Tongue (tissue), 2 donors: ENCODE data around the gene MASP1. TPM values are rescaled to one million over a fixed set of nuclear protein-coding genes. Genes with fewer than 3 reads are reported as not detected.
"Not testable (repeated sequence)": the region's sequence is repeated elsewhere in the genome, so short reads cannot be mapped to it uniquely, and the experiment has no call there.

Source experiments
- DNase-seq: peaks from one replicate; pipeline ENCODE4 v3.0.0-alpha.2; 2015
- total RNA-seq: library from RNA; depleted of rRNA; stranded (reverse); fragments of >200 nt; gene quantifications from one replicate; pipeline ENCODE4 v1.2.3, GENCODE V29; 2014

MASP1 gene
- total RNA-seq, 1 donor from 2014 or later = 12.0 TPM

DNA sequence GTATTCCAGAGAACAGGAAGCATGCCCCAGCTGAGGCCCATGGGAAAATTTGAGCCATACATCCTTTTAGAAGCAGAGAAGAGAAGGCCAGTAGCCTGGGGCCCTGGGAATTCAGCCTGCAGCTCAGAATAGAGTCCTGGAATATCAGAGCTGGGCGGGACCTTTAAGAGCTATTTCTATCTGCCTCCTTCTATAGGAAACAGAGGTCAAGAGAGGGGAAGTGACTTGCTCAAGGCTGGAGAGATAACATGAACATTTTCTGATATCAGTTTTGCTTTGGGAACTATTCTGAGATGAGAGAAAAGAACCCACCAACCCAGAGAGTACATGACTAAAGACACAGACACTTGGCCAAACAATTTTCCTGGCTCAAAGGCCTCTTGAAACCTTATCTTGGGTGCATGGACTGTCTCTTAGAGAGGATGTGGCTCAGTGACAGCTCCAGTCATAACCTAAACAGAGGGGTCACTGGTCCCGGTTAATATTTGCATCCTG, 26.0 kb downstream of the MASP1 start:
- DNase-seq = peak; percentile 19

DNA sequence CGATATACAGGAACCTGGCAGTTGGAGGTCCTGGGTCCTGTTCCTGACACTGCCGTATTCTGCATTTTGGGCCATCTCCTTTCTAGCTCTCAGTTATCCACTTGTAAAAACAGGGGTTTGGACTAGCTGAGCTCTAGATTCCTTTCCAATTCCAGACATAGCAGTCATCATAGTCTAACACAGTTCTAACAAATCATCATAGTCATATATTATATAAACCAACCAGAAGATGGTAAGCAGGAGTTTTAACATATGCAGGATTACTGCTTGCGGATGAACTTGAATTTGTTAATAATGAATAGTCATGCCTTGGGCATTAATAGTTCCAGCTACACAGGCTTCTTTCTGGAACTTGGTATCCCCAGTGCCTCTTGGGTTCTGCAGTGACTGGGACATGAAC, 26.6 kb downstream of the MASP1 start:
- DNase-seq = no peak

DNA sequence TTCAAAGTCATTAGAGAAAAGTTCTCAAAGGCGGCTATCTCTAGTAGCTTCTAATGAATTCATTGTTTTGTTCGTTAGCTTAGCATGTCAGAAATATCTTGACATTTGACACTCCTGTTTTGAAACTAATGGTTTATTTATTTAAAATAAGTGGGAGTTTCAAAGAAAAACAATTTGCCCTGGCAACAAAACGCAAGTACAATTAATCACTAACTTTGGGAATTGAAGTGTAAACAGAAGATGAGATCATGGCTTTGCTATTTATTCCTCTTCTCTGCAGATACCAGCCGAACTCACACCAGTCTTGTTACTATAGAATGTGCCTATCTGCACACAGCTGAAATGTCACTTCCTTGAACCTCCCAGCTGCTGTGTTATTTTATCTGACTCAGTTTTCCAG, 27.5 kb downstream of the MASP1 start:
- no peak for DNase-seq

DNA sequence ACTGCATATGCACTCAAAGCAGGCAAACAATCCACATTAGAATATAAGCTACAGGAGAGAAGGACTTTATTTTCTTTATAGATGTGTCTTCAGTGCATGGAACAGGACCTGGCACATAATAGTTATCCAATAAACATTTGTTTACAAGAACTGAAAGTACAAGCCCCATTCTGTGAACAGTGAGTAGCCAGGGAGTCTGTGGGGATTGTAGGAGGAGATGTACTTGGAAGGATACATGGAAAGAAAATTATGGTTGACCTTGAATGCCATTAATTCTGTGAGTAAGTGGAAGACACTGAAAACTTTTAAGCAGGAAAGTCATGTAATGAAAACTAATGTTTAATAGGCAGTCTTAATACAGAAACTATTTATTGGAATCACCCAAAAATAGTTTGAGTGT, 28.3 kb downstream of the MASP1 start:
- DNase-seq = peak; percentile 33

DNA sequence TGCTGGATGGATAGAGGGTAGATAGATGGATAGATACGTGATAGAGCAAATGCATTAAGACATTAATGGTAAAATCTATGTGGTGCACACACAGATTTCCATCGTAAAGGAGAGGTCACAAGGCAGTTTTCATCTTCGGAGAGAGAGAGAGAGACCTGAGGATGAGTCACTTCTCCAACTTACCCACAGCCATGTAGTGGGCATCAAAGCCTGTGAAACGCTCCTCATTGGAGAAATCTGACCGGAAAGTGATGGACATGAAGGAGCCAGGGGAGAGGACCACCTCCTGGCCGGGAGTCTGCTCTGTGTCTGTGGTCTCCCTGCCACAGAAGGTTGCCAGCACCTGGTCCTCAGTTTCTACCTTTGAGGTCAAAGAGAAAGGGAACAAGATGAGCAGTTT, 29.2 kb downstream of the MASP1 start:
- no peak for DNase-seq

DNA sequence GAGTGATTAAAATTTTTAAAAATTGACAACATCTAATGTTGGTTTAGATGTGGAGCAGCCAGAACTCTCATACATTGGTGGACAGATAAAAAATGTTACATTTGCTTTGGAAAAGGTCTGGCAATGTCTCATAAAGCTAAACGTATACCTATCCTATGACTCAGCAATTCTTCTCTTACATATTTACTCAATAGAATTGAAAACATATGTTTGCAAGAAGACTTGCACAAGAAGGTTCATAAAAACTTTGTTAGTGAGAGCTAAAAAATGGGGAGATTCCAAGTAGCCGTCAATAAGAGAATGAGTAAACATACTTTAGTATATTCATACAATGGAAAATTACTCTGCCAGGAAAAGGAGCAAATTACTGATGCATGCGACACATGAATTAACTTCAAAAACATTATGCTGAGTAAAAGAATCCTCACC, 30.0 kb downstream of the MASP1 start:
- DNase-seq = no peak

DNA sequence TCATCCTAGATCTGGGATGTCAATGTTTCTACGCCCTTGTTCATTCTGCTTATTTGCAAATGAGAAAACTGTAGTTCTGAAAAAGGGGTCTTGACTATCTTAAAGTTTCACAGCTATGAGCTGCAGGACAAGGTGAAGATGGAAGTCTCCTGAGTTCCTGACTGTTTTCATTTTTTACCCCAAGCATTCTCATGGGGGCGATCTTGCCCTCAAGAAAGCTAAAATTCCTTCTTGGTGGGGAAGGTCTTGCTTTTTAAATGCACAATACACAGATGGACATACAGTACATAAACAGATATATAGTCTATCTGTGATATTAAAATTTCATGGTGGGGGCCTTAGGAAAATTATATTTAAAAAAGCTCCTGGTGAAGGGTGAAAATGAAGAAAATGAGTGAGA, 32.4 kb downstream of the MASP1 start:
- DNase-seq = no peak

DNA sequence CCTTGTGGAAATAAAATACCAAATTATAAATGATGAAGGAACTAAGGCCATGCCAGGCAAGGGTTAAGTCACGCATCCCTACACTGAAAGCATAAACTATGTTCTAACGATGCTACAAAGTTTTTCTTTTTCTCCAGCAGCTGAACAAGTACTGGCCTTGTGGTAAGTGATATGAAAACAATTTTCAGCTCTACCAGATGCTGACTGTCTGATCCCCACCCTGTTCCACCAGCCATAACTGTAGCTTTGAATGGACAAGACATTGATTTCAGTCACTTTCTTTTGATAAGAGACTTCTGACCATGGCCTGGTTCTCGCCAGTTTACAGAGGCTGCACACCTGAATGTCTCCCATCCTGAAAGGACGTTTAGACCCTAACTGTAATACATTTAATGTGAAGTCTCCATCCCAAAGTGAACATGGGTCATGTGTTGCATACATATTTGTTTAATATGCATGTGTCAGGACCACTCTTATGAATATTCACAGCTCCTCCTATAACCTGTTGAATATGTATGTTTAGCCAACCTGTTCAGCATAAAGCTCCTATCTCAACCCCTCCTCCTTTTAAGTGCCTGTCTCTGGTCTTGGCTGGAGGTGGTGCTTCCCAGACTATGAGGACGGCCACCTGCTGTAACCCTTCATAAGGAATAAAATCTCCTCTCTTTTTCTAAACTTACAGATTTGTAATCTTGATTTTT, 33.4 kb downstream of the MASP1 start:
- no peak for DNase-seq

DNA sequence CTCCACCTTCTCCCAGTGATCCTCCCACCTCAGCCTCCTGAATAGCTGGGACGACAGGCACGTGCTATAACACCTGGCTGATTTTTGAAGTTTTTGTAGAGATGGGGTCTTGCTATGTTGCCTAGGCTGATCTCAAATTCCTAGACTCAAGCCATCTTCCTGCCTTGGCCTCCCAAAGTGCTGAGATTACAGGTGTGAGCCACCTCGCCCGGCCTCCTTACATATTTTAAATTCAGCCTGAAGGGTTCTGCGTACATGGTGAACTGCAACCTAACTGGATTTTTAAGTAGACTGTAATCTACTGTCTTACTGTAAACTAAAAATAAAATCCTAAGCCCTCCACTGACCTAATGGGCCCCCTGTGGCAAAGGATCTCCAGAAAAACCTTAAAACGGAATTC, 34.1 kb downstream of the MASP1 start:
- DNase-seq = no peak

DNA sequence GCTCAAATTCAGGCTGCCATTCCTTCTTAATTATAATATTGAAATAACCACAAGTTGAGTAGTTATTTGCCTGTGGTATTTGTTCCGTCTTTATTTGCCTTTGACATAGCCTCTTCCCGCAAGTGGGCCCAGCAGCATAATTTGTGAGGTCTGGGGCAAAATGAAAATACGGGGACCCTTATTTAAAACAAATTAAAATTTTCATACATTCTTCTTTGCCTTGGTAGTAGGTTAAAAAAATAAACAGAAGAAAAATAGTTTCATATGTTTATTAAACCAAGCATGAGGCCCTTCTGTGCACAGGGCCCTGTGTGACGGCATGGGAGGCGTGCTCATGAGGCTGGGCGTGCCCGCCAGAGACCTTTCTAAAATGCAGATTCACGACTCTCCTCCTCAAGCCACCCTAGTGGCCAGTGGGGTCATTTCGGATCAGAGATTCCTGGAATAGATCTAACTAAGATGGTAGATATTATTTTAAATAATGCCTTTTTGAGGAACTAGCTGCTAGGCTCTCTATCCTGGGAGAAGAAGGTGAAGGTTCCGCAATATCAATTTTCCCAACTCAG, 35.4 kb downstream of the MASP1 start:
- no peak for DNase-seq

DNA sequence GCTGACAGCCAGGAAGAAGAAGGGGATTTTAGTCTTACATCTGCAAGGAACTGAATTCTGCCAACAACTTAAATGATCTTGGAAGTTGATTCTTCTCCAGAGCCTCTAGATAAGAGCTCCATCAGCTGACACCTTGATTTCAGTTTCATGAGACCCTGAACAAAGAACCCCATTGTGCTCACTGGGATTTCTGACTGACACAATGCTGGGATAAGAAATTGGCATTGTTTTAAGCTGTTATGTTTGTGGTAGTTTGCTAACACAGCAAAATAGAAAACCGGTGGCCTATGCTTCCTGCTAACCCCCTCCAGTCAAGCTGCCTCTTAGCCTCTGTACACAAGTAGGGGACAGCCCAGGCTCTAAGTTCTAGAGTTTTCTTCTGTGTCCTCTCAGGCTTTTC, 36.2 kb downstream of the MASP1 start:
- no peak for DNase-seq

DNA sequence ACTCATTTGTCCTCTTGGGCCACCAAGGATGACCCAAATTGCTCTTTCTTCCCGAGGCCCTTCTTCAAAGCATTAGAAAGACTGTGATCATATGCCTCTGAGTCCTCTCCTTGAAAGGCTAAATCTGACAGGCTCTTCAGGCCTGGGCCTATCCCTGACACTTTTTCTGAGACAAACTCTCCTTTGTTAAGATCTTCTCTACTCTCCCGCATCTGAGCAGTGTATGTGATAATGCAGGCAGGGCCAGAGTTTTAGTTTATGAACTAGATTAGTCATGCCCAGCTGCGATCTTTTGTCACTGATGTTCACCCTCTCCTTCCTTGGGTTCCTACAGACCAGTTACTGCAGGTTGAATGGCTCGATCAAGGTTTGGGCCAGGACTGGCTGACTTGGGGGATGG, 39.2 kb downstream of the MASP1 start:
- no peak for DNase-seq

DNA sequence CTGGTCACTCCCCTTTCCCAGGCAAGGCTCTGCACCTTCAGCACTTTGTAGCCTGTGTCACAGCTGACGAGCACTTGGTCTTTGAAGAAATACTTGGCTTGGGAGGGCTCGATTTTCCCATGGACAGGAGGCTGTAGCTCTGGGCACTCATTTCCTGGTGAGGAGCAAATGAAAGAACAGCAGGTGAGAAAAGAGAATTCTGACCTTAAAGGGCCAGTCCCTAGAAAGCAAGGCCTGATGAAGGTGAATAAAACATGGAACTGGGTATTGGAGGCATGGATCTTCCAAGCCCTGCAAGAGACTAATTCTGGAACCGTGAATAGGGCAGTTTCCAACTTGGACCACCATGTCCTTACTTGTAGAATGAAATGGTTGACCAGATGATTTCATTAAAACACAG, 39.9 kb downstream of the MASP1 start:
- no peak for DNase-seq

DNA sequence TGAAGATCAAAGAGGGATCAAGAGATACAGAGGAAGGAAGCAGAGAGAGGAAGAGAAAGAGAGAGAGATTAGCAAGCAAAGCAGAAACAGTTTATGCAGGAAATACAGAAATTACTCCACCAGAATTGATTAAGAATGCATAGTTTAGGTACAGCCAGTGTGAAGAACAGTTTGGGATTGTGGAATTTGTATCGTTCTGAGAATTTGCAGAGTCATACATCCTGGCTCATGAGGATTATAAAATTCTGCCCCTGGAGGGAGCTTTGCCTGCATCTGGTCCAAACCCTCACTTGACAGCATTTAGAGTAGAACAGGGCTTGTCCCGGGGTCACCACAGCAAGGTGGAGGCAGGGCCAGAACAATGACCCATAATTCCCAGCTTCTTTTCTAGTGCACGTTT, 44.1 kb downstream of the MASP1 start:
- no peak for DNase-seq

DNA sequence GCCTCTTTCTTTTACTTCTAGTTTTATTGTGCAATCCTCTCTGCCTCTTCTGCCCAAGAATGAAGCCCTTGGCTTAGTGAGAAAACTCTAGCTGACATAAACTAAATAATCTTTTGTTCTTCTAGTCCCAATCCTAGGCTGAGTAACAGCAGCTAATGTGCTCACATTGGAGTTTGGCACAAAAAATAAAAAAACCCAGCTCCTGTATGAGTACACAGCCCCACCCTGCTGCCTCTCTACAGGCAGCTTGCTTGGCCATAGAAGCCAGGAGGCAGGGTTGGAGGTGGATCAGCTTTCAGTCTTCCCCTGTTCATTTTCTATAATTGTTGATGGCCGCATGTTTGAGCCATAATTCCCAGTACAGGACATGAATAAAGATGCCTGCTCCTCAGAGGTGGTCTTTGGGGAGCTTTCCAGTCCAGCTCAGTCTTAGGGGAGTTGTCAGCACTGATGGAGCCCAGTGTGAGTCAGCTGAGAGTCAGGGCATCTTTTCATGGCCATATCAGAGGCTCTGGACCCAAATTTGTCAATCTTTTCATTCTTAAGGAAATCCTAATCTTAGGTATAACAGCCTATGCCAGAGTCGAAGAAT, 47.5 kb downstream of the MASP1 start:
- no peak for DNase-seq

DNA sequence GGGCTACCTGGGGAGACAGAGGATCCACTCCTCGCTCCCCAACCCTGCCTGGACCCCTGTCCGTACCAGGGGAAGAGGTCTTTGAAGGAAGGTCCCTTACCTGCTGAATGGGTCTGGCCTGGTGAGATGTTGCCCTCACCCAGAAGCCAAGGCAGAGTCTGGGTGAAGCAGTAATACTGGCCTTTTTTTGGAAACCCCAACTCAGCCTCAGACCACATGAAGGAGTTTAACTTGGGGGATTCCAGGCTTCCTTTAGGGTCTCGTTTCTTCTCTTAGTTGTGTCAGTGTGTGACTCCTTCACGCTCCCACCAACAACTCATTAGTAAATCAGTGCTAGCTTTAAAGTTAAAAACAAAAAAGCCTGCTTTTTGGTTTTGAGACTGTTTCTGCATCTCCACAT, 48.6 kb downstream of the MASP1 start:
- no peak for DNase-seq

DNA sequence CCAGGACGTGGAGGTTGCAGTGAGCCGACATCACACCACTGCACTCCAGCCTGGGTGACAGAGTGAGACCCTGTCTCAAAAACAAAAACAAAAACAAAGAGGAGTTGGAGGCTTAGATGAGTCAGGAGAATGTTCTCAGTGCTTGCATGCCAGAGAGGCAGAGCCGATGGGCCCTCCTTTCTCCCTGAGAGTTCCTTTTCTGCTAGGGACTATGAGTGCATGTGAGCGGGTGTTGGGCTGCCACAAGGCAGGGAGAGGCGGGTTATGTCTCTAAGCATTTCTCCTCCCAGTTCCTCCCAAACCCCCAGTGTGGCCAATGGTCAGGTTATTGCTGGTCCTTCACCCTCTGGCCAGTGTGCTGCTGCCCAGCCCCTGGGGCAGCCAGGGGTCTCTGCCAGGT, 49.1 kb downstream of the MASP1 start:
- DNase-seq = no peak

DNA sequence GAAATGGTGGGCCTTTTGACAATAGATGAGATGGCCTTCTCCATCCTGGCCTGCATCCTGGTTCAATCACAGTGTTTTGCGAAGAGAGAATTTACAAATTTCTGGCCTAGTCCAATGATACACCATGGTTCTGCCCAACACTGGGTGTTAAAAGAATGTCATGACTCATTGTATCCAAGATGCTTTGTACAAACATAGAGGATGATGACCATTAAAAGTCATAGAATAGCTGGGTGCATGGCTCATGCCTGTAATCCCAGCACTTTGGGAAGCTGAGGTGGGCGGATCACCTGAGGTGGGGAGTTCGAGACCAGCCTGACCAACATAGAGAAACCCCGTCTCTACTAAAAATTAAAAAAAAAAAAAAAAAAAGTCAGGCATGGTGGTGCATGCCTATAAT, 52.7 kb downstream of the MASP1 start:
- DNase-seq = not testable (repeated sequence)

DNA sequence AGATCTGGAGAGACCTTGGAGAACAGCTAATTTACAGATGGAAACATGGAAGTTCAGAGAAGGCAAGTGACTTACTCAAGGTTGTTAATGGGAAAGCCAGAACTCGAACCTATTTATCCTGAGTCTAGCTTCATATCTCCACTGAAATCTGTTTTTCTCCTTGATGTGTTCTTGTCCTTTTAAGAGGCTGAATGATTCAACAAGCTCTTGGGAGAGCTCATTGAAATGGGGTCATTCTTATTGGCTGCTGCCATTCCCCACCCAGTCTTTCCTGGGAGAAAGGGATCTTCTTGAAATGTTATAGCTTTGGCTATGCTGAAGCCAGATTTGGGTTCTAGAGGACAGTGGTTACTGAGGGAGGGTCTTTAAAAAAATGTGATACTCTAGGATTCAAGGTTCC, 53.3 kb downstream of the MASP1 start:
- DNase-seq = no peak

DNA sequence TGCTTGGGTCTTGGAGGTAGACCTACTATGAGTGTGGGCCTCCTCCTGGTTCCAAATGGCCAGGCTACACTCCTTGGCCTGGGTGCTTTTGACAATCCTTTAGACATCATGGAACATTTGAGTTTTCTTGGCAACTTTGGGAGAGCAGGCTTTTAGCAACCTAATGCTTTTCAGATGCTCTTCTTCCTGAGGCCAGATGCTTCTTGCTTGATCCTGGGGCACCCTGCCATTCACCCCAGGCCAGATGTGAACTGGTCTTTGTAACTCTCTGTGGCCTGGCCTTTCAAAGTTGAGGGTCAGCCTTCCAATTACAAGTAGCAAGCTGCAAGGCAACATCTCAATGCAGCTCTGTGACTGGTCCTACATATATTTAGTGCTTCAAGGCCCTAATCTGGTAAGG, 53.8 kb downstream of the MASP1 start:
- no peak for DNase-seq

DNA sequence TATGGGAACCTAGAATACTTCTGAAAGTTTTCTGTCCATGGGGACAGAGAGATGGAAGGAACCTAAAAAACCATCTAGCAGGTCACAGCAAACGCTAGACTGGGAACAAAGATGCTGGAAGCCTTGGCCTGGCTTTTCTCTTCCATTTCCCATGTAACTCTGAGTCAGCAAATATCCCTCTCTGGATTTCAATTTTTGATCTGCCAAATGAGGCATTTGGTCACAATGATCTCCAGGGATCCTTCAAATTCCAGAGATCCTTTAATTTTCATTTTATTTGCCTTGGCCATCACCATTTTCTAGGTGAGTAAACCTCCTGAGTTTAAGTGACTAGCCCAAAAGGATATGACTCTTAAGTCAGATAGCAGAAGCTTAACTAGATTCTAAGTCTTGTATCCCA, 54.6 kb downstream of the MASP1 start:
- no peak for DNase-seq

DNA sequence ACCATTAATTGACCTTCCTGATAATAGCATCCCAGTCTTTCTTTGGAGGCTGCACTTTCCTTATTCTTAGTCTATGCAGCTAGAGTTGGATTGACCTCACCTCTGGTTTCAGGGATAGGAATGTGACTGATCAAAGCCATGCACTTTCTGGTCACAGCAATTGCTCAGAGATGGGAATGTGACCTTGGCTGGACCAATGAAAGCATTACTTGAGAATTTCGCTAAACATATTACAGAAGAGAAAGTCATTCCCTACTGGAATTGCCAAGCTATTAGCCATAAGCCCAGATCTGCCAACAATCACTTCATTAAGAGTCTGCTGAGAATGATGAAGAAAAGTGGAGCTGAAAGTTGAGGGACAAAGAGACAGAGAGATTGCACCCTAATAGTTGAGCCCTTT, 61.5 kb downstream of the MASP1 start:
- DNase-seq = no peak

DNA sequence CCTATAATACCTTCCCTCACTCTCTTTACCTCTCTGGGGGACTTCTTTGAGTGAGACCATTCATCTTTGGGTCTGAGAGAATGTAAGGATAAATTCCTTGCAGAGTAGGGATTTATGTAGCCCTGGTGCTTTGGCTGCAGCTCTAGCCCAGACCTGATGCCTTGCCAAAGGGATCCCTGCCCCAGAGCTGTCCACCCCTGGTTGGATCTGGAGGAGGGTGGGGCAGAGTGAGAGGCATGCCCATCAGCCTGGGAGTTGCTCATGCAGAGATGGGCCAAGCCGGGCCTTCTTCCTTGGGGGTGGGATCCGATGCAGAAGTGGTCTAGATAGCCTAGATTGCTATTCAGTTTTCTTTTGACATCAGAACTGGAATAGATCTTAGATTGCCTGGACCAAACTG, 62.8 kb downstream of the MASP1 start:
- no peak for DNase-seq

DNA sequence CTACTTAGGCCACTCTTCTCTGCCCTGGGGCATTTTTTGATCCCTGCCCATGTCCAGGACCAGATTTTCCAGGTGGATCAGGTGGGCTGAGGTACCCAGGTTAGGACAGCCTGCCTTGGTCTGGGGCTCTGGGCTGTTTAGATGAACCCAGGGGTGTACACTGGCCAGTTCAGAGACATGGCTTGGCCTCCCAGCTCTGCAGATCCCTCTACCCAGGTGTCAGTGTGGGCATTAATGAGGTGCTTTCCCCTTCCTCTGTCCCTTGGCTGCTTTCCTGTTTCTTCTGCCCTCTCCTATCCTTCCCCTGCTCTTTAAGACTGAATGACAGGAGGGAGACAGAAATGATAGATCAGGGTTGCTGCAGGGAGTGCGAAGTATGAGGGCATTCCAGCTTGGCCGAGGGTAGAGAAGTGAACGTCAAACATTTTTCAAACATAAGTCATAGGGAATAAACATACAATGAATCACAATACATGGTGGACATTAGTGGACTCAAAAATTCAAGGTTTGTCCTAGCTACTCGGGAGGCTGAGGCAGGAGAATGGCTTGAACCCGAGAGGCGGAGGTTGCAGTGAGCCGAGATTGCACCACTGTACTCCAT, 63.8 kb downstream of the MASP1 start:
- DNase-seq = no peak
